Smooth muscle cell (in vitro differentiated cells): Measurements from ENCODE around the gene CRK. TPM values are rescaled to one million over a fixed set of nuclear protein-coding genes. Genes with fewer than 3 reads are reported as not detected.

Experiments used
- DNase-seq: peaks from one replicate; lab custom pipeline; 2025; ENCODE audit not compliant: unreplicated experiment; lab: John Stamatoyannopoulos, UW
- H2AFZ ChIP-seq: fragments of 200-600 bp; sonication (generic); 2 replicates; pipeline ENCODE4 v1.6.0; 2016; ENCODE audit warnings: antibody characterized with exemption, low read depth, mild to moderate bottlenecking
- H3F3A ChIP-seq: fragments of 200-600 bp; sonication (generic); 2 replicates; pipeline ENCODE4 v1.6.0; 2017; ENCODE audit warnings: antibody characterized with exemption, low read depth
- H3K27ac ChIP-seq: fragments of 200-600 bp; sonication (generic); 2 replicates; pipeline ENCODE4 v1.5.1; 2016; ENCODE audit warnings: low read depth, mild to moderate bottlenecking
- H3K27me3 ChIP-seq: fragments of 200-600 bp; sonication (generic); 2 replicates; pipeline ENCODE4 v1.6.1; 2016; ENCODE audit warnings: low read depth, mild to moderate bottlenecking
- H3K36me3 ChIP-seq: fragments of 200-600 bp; sonication (generic); 2 replicates; pipeline ENCODE4 v1.5.1; 2016; ENCODE audit warnings: low read depth
- H3K4me1 ChIP-seq: fragments of 200-600 bp; sonication (generic); 2 replicates; pipeline ENCODE4 v1.5.1; 2016; ENCODE audit warnings: low read depth
- H3K4me2 ChIP-seq: fragments of 200-600 bp; sonication (generic); 2 replicates; pipeline ENCODE4 v1.6.0; 2016; ENCODE audit warnings: mild to moderate bottlenecking
- H3K4me3 ChIP-seq: fragments of 200-600 bp; sonication (generic); 2 replicates; pipeline ENCODE4 v1.5.1; 2016; ENCODE audit warnings: mild to moderate bottlenecking
- H3K79me2 ChIP-seq: fragments of 200-600 bp; sonication (generic); 2 replicates; pipeline ENCODE4 v1.6.0; 2016; ENCODE audit warnings: low read depth, mild to moderate bottlenecking
- H3K9ac ChIP-seq: fragments of 200-600 bp; sonication (generic); 2 replicates; pipeline ENCODE4 v1.6.0; 2016; ENCODE audit warnings: low read depth
- H3K9me3 ChIP-seq: fragments of 200-600 bp; sonication (generic); replicated peaks from 2 replicates; pipeline ENCODE4 v1.5.1; 2016; ENCODE audit warnings: low read depth
- H4K20me1 ChIP-seq: fragments of 200-600 bp; sonication (generic); 2 replicates; pipeline ENCODE4 v1.6.0; 2016; ENCODE audit warnings: low read depth
- WGBS: methylation state at CpG from one replicate; pipeline ENCODE4 v1.1.7; 2016; ENCODE audit warnings: low lambda C conversion rate; 5-methylcytosine and 5-hydroxymethylcytosine counted together
- polyA plus RNA-seq: library from polyadenylated mRNA; unstranded; fragments of >200 nt; fragmentation: Nextera tagmentation; extraction: Ambion mirVana; gene quantifications from 2 replicates; pipeline ENCODE4 v1.2.1, GENCODE V29; 2016
- total RNA-seq: library from RNA; depleted of rRNA; stranded (reverse); fragments of >200 nt; gene quantifications from 2 replicates; pipeline ENCODE4 v1.2.3, GENCODE V29; 2014
- TF ChIP-seq, protein P1 (sequence below): fragments of 200-600 bp; sonication (generic); IDR thresholded peaks from 2 replicates; pipeline ENCODE4 v1.5.1; 2017; ENCODE audit warnings: borderline replicate concordance, mild to moderate bottlenecking, antibody characterized with exemption; ENCODE audit not compliant: insufficient read depth, poor library complexity, severe bottlenecking

The CRK gene
- total and polyA plus RNA-seq, 2 experiments from 2014 or later: 49.7 to 56.8 TPM

DNA sequence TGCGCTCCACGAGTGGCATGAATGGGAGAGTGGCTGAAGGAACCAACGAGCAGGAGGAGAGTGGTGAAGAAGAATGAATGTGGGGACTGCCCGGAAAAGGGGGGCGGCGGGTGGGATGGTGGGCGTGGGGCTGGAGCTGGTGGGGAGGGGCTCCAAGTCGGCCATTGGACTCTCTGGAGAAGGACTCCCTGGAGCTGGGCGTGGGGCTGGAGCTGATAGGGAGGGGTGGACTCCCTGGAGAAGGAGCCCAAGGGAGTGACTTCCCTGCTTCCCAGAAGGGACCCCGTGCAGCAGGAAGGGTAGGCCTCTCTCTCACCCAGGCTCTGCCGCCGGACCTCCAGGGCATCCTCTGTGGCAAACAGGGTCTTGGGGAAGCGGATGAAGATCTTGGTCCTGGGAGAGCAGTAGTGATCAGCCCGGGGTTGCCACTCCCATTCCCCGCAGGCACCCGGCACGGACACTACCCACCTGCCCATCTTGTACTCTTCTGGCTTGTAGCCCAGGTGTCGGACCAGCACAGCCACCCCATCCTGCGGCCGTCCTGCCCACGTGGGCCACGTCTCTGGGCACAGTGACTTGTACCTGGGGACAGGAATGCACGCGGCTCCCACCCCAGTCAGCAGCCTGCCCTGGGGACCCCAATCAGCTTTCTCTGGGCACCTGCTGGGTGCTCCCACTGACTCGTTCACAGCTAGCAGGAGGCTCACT is 14.9 kb upstream of the CRK start:
- no peak for DNase-seq
- Histone ChIP-seq H4K20me1 (peaks cover 26% of the 10 kb centered on the region), H3F3A (no peaks in the 10 kb centered on the region), H3K9ac (no peak overlapping the region), H3K4me1 (no peaks in the 10 kb centered on the region), H3K27ac (no peak overlapping the region), H2AFZ (no peak overlapping the region), H3K4me2 (no peak overlapping the region), H3K36me3 (no peaks in the 10 kb centered on the region), H3K9me3 (no peaks in the 10 kb centered on the region), H3K4me3 (no peak overlapping the region), H3K79me2 (no peaks in the 10 kb centered on the region), H3K27me3 (no peaks in the 10 kb centered on the region)
- whole genome bisulfite sequencing: over 99% methylated on average over 16 of the region's 25 CpGs
- TF ChIP-seq, protein P1, sequence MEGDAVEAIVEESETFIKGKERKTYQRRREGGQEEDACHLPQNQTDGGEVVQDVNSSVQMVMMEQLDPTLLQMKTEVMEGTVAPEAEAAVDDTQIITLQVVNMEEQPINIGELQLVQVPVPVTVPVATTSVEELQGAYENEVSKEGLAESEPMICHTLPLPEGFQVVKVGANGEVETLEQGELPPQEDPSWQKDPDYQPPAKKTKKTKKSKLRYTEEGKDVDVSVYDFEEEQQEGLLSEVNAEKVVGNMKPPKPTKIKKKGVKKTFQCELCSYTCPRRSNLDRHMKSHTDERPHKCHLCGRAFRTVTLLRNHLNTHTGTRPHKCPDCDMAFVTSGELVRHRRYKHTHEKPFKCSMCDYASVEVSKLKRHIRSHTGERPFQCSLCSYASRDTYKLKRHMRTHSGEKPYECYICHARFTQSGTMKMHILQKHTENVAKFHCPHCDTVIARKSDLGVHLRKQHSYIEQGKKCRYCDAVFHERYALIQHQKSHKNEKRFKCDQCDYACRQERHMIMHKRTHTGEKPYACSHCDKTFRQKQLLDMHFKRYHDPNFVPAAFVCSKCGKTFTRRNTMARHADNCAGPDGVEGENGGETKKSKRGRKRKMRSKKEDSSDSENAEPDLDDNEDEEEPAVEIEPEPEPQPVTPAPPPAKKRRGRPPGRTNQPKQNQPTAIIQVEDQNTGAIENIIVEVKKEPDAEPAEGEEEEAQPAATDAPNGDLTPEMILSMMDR: no peak

DNA sequence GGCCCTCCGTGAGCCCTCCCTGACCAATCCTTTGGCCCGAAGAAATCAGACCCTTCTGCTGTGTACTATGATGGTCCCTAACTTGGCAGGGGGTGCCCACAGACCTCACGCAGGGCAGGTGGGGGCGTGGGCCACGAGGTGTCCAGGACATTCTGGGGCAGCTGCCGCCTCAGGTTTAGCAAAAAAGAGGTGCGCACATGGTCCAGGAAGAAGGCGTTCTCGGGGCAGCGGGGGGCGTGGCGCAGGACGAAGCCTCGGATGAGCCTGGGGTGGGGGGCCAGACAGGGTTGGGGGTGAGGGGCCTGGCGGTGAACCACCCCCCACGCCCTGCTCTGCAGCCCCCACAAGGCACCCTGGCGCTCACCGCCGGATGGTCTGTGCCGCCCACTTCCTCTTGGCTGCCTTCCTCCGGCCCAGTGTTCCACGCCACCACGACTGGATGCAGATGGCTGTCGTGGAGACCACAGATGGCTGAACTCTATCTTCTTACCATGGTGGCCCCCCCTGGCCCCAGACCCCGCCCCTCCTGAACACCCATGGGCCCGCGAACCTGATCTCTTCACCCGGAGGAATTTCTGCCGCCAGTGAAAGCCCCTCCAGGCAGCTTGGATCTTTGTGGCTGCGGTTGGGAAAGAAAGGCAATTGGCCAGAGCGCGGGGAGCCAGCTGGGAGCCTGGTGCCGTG is 14.2 kb upstream of the CRK start:
- Histone ChIP-seq H2AFZ (no peak overlapping the region), H3K27me3 (no peaks in the 10 kb centered on the region), H3K9me3 (no peaks in the 10 kb centered on the region), H4K20me1 (peaks cover 22% of the 10 kb centered on the region), H3K36me3 (no peaks in the 10 kb centered on the region), H3K4me3 (no peak overlapping the region), H3K4me2 (no peak overlapping the region), H3K27ac (no peak overlapping the region), H3K4me1 (no peaks in the 10 kb centered on the region), H3K9ac (no peak overlapping the region), H3F3A (no peaks in the 10 kb centered on the region), H3K79me2 (no peaks in the 10 kb centered on the region)
- TF ChIP-seq, protein P1: no peak
- WGBS: 93% methylated on average over 25 of the region's 33 CpGs
- DNase-seq: no peak

DNA sequence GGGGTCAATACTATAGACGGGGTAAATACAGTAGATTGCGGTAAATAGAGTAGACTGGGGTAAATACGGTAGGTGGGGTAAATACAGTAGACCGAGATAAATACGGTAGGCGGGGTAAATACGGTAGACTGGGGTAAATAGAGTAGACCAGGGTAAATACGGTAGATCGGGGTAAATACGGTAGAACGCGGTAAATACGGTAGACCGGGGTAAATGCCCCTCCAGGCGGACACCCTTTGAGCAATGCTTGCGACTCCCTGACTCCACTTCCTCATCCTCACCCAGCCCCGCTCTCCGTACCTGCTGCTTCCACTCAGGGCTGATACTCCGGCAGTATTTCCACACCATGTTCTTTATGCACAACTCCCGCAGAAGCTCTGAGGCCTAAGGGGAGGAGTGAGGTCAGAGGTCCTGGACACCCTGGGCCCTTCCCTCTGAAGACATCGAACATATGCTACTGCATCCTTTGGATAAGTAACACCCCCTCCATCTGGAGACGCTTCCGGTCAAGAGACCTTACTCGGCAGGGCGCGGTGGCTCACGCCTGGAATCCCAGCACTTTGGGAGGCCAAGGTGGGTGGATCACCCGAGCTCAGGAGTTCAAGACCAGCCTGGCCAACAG is 13.3 kb upstream of the CRK start:
- Histone ChIP-seq H3K4me2 (no peak overlapping the region), H3K9ac (no peak overlapping the region), H3F3A (no peaks in the 10 kb centered on the region), H3K79me2 (no peaks in the 10 kb centered on the region), H3K4me3 (no peak overlapping the region), H3K9me3 (no peaks in the 10 kb centered on the region), H4K20me1 (peaks cover 22% of the 10 kb centered on the region), H2AFZ (no peak overlapping the region), H3K27me3 (no peaks in the 10 kb centered on the region), H3K36me3 (no peaks in the 10 kb centered on the region), H3K4me1 (no peaks in the 10 kb centered on the region), H3K27ac (no peak overlapping the region)
- WGBS: 82% methylated on average over 28 of the region's 28 CpGs
- TF ChIP-seq, protein P1: no peak
- no peak for DNase-seq
